Progenitor cell of endocrine pancreas (in vitro differentiated cells): ENCODE results near the gene SMG9. TPM values are rescaled to one million over a fixed set of nuclear protein-coding genes. Genes with fewer than 3 reads are reported as not detected.

ENCODE experiments used
- DNase-seq: peaks from one replicate; pipeline ENCODE4 v3.0.0; 2021; ENCODE audit warnings: low spot score; ENCODE audit not compliant: unreplicated experiment
- H3K27ac Mint-ChIP-seq: 2 replicates; pipeline ENCODE4 v1.8.0; 2021; ENCODE audit warnings: mild to moderate bottlenecking, moderate library complexity, mixed read lengths
- H3K27me3 Mint-ChIP-seq: 2 replicates; pipeline ENCODE4 v1.8.0; 2021; ENCODE audit warnings: mixed read lengths
- H3K36me3 Mint-ChIP-seq: 2 replicates; pipeline ENCODE4 v1.8.0; 2022; ENCODE audit warnings: mixed read lengths; ENCODE audit not compliant: insufficient read depth
- H3K4me1 Mint-ChIP-seq: 2 replicates; pipeline ENCODE4 v1.8.0; 2021; ENCODE audit warnings: low read depth, mixed read lengths
- H3K4me3 Mint-ChIP-seq: 2 replicates; pipeline ENCODE4 v1.8.0; 2021; ENCODE audit warnings: low read depth, mild to moderate bottlenecking, moderate library complexity, mixed read lengths
- H3K9me3 Mint-ChIP-seq: 2 replicates; pipeline ENCODE4 v1.8.0; 2021; ENCODE audit warnings: low read depth, mixed read lengths
- CTCF ChIP-seq: fragments of 200-600 bp; sonication (generic); IDR thresholded peaks from one replicate; pipeline ENCODE4 v1.5.0; 2021; ENCODE audit warnings: antibody characterized with exemption, mild to moderate bottlenecking; ENCODE audit not compliant: unreplicated experiment
- total RNA-seq: library from RNA; stranded (reverse); gene quantifications from 2 replicates; pipeline ENCODE4 v1.2.1, GENCODE V29; 2021

The SMG9 gene
- total RNA-seq, 1 donor from 2014 or later: 78.9 TPM

- H3K4me3 Mint-ChIP-seq: no peak overlapping the region
- TF ChIP-seq CTCF: no peak
- no peaks in the 10 kb centered on the region for H3K36me3 Mint-ChIP-seq
- no peaks in the 10 kb centered on the region for H3K9me3 Mint-ChIP-seq
- H3K4me1 Mint-ChIP-seq: no peaks in the 10 kb centered on the region
- no peak overlapping the region for H3K27ac Mint-ChIP-seq
- no peaks in the 10 kb centered on the region for H3K27me3 Mint-ChIP-seq
- DNase-seq: no peak
Measured at GRCh38 chr19:43721469-43722048, 33.2 kb downstream of the SMG9 start.

- Mint-ChIP-seq H3K27me3 (no peaks in the 10 kb centered on the region), H3K27ac (no peak overlapping the region), H3K4me3 (no peak overlapping the region), H3K4me1 (no peaks in the 10 kb centered on the region), H3K9me3 (no peaks in the 10 kb centered on the region), H3K36me3 (no peaks in the 10 kb centered on the region)
- no peak for DNase-seq
- no peak for TF ChIP-seq CTCF
Measured at GRCh38 chr19:43720936-43721335, 33.8 kb downstream of the SMG9 start.

- H3K4me1 Mint-ChIP-seq: peaks cover 2% of the 10 kb centered on the region
- no peak for DNase-seq
- no peaks in the 10 kb centered on the region for H3K9me3 Mint-ChIP-seq
- no peak overlapping the region for H3K4me3 Mint-ChIP-seq
- no peaks in the 10 kb centered on the region for H3K36me3 Mint-ChIP-seq
- peaks cover 2% of the 10 kb centered on the region for H3K27me3 Mint-ChIP-seq
- TF ChIP-seq CTCF: no peak
- no peak overlapping the region for H3K27ac Mint-ChIP-seq
Measured at GRCh38 chr19:43719918-43720317, 34.8 kb downstream of the SMG9 start.

- no peak overlapping the region for H3K4me3 Mint-ChIP-seq
- no peaks in the 10 kb centered on the region for H3K36me3 Mint-ChIP-seq
- no peak overlapping the region for H3K27ac Mint-ChIP-seq
- H3K9me3 Mint-ChIP-seq: no peaks in the 10 kb centered on the region
- peaks cover 2% of the 10 kb centered on the region for H3K4me1 Mint-ChIP-seq
- TF ChIP-seq CTCF: no peak
- peaks cover 2% of the 10 kb centered on the region for H3K27me3 Mint-ChIP-seq
- DNase-seq: no peak
Measured at GRCh38 chr19:43719378-43719868, 35.3 kb downstream of the SMG9 start.

GRCh38 chr19:43718627-43719377 is 36.0 kb downstream of the SMG9 start:
- Mint-ChIP-seq H3K27me3 (peaks cover 2% of the 10 kb centered on the region), H3K27ac (no peak overlapping the region), H3K36me3 (no peaks in the 10 kb centered on the region), H3K4me1 (peaks cover 2% of the 10 kb centered on the region), H3K9me3 (no peaks in the 10 kb centered on the region), H3K4me3 (no peak overlapping the region)
- TF ChIP-seq CTCF: no peak
- no peak for DNase-seq
